ENCODE measurements around the gene CACNA1S.

The CACNA1S gene

GRCh38 chr1:201090541-201090940, 21.7 kb downstream of the CACNA1S start:
- FAIRE-seq = no peak

- no peak for FAIRE-seq
These were observed 22.6 kb downstream of the CACNA1S start for GRCh38 chr1:201089596-201089995.

GRCh38 chr1:201088901-201089525, 23.2 kb downstream of the CACNA1S start:
- no peak for FAIRE-seq

- FAIRE-seq = no peak
These were observed 23.8 kb downstream of the CACNA1S start for GRCh38 chr1:201088395-201088794.

- no peak for FAIRE-seq
These were observed 26.1 kb downstream of the CACNA1S start for GRCh38 chr1:201085902-201086735.

- FAIRE-seq = no peak
These were observed 27.9 kb downstream of the CACNA1S start for GRCh38 chr1:201084295-201084694.

- FAIRE-seq = no peak
These were observed 28.5 kb downstream of the CACNA1S start for GRCh38 chr1:201083741-201084140.

GRCh38 chr1:201080135-201080534, 32.1 kb downstream of the CACNA1S start:
- FAIRE-seq = no peak

- no peak for FAIRE-seq
These were observed 34.5 kb downstream of the CACNA1S start for GRCh38 chr1:201077736-201078135.

- no peak for FAIRE-seq
These were observed 35.1 kb downstream of the CACNA1S start for GRCh38 chr1:201077116-201077515.

- FAIRE-seq = no peak
These were observed 36.1 kb downstream of the CACNA1S start for GRCh38 chr1:201076092-201076491.

- no peak for FAIRE-seq
These were observed 38.2 kb downstream of the CACNA1S start for GRCh38 chr1:201074018-201074417.

GRCh38 chr1:201072922-201073321, 39.3 kb downstream of the CACNA1S start:
- FAIRE-seq = no peak

- no peak for FAIRE-seq
These were observed 40.1 kb downstream of the CACNA1S start for GRCh38 chr1:201072149-201072548.

GRCh38 chr1:201069636-201070035, 42.6 kb downstream of the CACNA1S start:
- no peak for FAIRE-seq

- no peak for FAIRE-seq
These were observed 43.2 kb downstream of the CACNA1S start for GRCh38 chr1:201068976-201069375.

- FAIRE-seq = no peak
These were observed 45.2 kb downstream of the CACNA1S start for GRCh38 chr1:201066986-201067385.

- no peak for FAIRE-seq
These were observed 46.5 kb downstream of the CACNA1S start for GRCh38 chr1:201065686-201066085.

- FAIRE-seq = no peak
These were observed 47.4 kb downstream of the CACNA1S start for GRCh38 chr1:201064806-201065205.

- FAIRE-seq = no peak
These were observed 49.1 kb downstream of the CACNA1S start for GRCh38 chr1:201063145-201063544.

- FAIRE-seq = no peak
These were observed 49.6 kb downstream of the CACNA1S start for GRCh38 chr1:201062511-201063091.

- FAIRE-seq = no peak
These were observed 50.3 kb downstream of the CACNA1S start for GRCh38 chr1:201061886-201062285.

- no peak for FAIRE-seq
These were observed 51.2 kb downstream of the CACNA1S start for GRCh38 chr1:201061049-201061448.

GRCh38 chr1:201060586-201060985, 51.6 kb downstream of the CACNA1S start:
- no peak for FAIRE-seq
